Gastrocnemius medialis (tissue), 4 donors: ENCODE data around the gene NUFIP2.

ENCODE experiments used
- CTCF ChIP-seq, 5 experiments: fragments of 450-650 bp in 3 of 5; fragments of 200-600 bp in 2 of 5; sonication (generic) in 2 of 5; IDR thresholded peaks in 4 of 5; conservative IDR thresholded peaks in 1 of 5; 1 replicate in 4 of 5; 2 replicates in 1 of 5; pipeline ENCODE4 v1.5.1; 2016 to 2019; ENCODE audit warnings: antibody characterized with exemption in 5 of 5, mild to moderate bottlenecking in 3 of 5, moderate library complexity in 3 of 5
- POLR2A ChIP-seq, 2 donors: fragments of 450-650 bp; IDR thresholded peaks; one replicate each; pipeline ENCODE4 v1.6.1; 2017; ENCODE audit warnings: antibody characterized with exemption in 2 of 2, mild to moderate bottlenecking in 2 of 2, moderate library complexity in 2 of 2

DNA sequence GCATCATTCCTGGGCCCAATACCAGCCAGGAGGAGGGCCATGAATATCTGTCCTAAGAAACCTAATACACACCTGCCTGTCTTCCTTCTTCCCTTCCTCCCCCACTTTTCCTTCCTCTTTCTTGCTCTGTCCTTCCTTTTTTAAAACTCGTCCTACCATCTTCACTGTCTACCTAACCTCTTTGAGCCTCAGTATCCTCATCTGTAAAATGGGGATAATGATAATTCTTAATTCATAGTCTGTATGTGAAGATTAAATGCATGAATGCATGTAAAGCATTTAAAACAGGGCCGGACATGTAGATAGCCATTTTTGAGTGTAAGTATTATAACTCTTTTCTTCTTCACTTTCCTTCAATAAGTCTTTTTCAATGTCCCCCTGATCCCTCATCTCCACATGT is 46.7 kb downstream of the NUFIP2 start:
- TF ChIP-seq CTCF (IDR thresholded peaks at IDR 0.05 in 4 of 5, conservative IDR thresholded peaks at IDR 0.05 in 1 of 5) (no peak), POLR2A (IDR thresholded peaks at IDR 0.05) (no peak)
